ENCODE data around the gene SPR.

SPR gene

GRCh38 chr2:72933646-72934151 is 46.5 kb downstream of the SPR start:
- H3K36me3 ChIP-seq (ENCODE audit: insufficient read depth, low read length): no peaks in the 10 kb centered on the region
- no peak overlapping the region for H3K4me3 ChIP-seq (ENCODE audit: low read length)
- H3K4me1 ChIP-seq (ENCODE audit: insufficient read depth, low read length): no peaks in the 10 kb centered on the region
- H3K27me3 ChIP-seq (ENCODE audit: insufficient read depth, low read length): peaks cover 70% of the 10 kb centered on the region
- no peak overlapping the region for H2AFZ ChIP-seq (ENCODE audit: low read depth, low read length)
- H3K9me3 ChIP-seq (ENCODE audit: low read length): no peaks in the 10 kb centered on the region

- Histone ChIP-seq H2AFZ (ENCODE audit: low read depth, low read length) (no peak overlapping the region), H3K4me1 (ENCODE audit: insufficient read depth, low read length) (no peaks in the 10 kb centered on the region)
These were observed 47.7 kb downstream of the SPR start for GRCh38 chr2:72934683-72935610.

GRCh38 chr2:72935611-72935957 is 48.4 kb downstream of the SPR start:
- no peak overlapping the region for H2AFZ ChIP-seq (ENCODE audit: low read depth, low read length)
- no peaks in the 10 kb centered on the region for H3K36me3 ChIP-seq (ENCODE audit: insufficient read depth, low read length)
- H3K9me3 ChIP-seq (ENCODE audit: low read length): no peaks in the 10 kb centered on the region
- no peak overlapping the region for H3K4me3 ChIP-seq (ENCODE audit: low read length)
- no peaks in the 10 kb centered on the region for H3K4me1 ChIP-seq (ENCODE audit: insufficient read depth, low read length)
- H3K27me3 ChIP-seq (ENCODE audit: insufficient read depth, low read length): peaks cover 52% of the 10 kb centered on the region

More at GRCh38 chr2:72934683-72935610, 47.7 kb downstream of the SPR start:
- H3K27me3 ChIP-seq (ENCODE audit: insufficient read depth, low read length): peaks cover 58% of the 10 kb centered on the region
- no peaks in the 10 kb centered on the region for H3K9me3 ChIP-seq (ENCODE audit: low read length)
- no peak overlapping the region for H3K4me3 ChIP-seq (ENCODE audit: low read length)
- H3K36me3 ChIP-seq (ENCODE audit: insufficient read depth, low read length): no peaks in the 10 kb centered on the region

- no peaks in the 10 kb centered on the region for H3K9me3 ChIP-seq (ENCODE audit: low read length)
- H2AFZ ChIP-seq (ENCODE audit: low read depth, low read length): no peak overlapping the region
- peaks cover 41% of the 10 kb centered on the region for H3K27me3 ChIP-seq (ENCODE audit: insufficient read depth, low read length)
- no peaks in the 10 kb centered on the region for H3K4me1 ChIP-seq (ENCODE audit: insufficient read depth, low read length)
- H3K4me3 ChIP-seq (ENCODE audit: low read length): no peak overlapping the region
- no peaks in the 10 kb centered on the region for H3K36me3 ChIP-seq (ENCODE audit: insufficient read depth, low read length)
These were observed 49.6 kb downstream of the SPR start for GRCh38 chr2:72936660-72937355.

- Histone ChIP-seq H3K4me1 (ENCODE audit: insufficient read depth, low read length) (no peaks in the 10 kb centered on the region), H3K4me3 (ENCODE audit: low read length) (no peak overlapping the region), H2AFZ (ENCODE audit: low read depth, low read length) (no peak overlapping the region), H3K27me3 (ENCODE audit: insufficient read depth, low read length) (peaks cover 36% of the 10 kb centered on the region), H3K9me3 (ENCODE audit: low read length) (no peaks in the 10 kb centered on the region), H3K36me3 (ENCODE audit: insufficient read depth, low read length) (no peaks in the 10 kb centered on the region)
These were observed 50.1 kb downstream of the SPR start for GRCh38 chr2:72937356-72937669.

GRCh38 chr2:72938455-72938854 is 51.2 kb downstream of the SPR start:
- Histone ChIP-seq H3K27me3 (ENCODE audit: insufficient read depth, low read length) (peaks cover 24% of the 10 kb centered on the region), H3K36me3 (ENCODE audit: insufficient read depth, low read length) (no peaks in the 10 kb centered on the region), H3K9me3 (ENCODE audit: low read length) (no peaks in the 10 kb centered on the region), H2AFZ (ENCODE audit: low read depth, low read length) (no peak overlapping the region), H3K4me3 (ENCODE audit: low read length) (no peak overlapping the region), H3K4me1 (ENCODE audit: insufficient read depth, low read length) (no peaks in the 10 kb centered on the region)

- H3K9me3 ChIP-seq (ENCODE audit: low read length): no peaks in the 10 kb centered on the region
- H3K4me3 ChIP-seq (ENCODE audit: low read length): no peak overlapping the region
- peaks cover 13% of the 10 kb centered on the region for H3K27me3 ChIP-seq (ENCODE audit: insufficient read depth, low read length)
- no peaks in the 10 kb centered on the region for H3K4me1 ChIP-seq (ENCODE audit: insufficient read depth, low read length)
- no peak overlapping the region for H2AFZ ChIP-seq (ENCODE audit: low read depth, low read length)
- no peaks in the 10 kb centered on the region for H3K36me3 ChIP-seq (ENCODE audit: insufficient read depth, low read length)
These were observed 53.2 kb downstream of the SPR start for GRCh38 chr2:72940361-72940760.

GRCh38 chr2:72940786-72941185 is 53.6 kb downstream of the SPR start:
- Histone ChIP-seq H3K36me3 (ENCODE audit: insufficient read depth, low read length) (no peaks in the 10 kb centered on the region), H3K9me3 (ENCODE audit: low read length) (no peaks in the 10 kb centered on the region), H2AFZ (ENCODE audit: low read depth, low read length) (no peak overlapping the region), H3K4me3 (ENCODE audit: low read length) (no peak overlapping the region), H3K4me1 (ENCODE audit: insufficient read depth, low read length) (no peaks in the 10 kb centered on the region), H3K27me3 (ENCODE audit: insufficient read depth, low read length) (peaks cover 9% of the 10 kb centered on the region)

All from neuron (in vitro differentiated cells).